OCI-M2 (cell line): Measurements from ENCODE around the gene CCDC187.

ENCODE experiments used
- DNase-seq: peaks from one replicate; lab custom pipeline; 2025; ENCODE audit not compliant: unreplicated experiment; lab: John Stamatoyannopoulos, UW

The CCDC187 gene

DNA sequence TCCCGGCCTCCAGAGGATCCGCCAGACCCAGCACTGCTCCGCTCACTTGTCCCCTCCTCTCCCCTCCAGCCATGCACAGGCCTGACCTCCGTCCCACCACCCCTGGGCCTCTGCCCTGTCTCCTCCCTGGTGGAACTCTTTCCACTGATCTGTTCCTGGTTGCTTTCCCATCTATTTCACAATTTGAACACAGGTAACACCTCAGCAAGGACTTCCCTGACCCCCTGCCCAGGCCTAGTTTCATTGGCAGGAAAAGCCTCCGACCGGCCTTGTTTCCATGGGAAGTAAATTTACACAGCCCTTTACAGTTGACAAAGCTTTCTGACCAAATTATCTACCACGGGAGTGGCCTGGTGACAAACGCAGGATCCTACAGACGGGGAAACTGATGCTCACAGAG, 73.1 kb downstream of the CCDC187 start:
- DNase-seq, result no peak

DNA sequence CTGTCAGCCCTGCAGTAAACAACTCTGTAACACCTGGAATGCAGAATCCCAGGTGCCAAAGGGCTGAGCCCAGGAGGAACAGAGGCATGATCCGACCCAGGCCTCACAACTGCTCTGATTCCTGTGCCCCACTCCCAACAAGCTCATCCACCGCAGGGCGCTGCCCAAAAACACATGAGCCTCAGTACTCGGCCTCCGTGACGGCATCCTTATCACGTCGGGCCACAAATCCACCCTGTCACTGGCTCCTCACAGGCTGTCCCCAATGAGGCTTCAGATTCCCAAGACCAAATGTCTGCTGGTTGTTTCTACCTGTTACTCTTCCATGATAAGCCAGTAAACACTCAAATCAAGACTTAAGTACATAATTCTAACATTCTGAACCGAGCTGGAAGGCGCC, 73.5 kb downstream of the CCDC187 start:
- no peak for DNase-seq

DNA sequence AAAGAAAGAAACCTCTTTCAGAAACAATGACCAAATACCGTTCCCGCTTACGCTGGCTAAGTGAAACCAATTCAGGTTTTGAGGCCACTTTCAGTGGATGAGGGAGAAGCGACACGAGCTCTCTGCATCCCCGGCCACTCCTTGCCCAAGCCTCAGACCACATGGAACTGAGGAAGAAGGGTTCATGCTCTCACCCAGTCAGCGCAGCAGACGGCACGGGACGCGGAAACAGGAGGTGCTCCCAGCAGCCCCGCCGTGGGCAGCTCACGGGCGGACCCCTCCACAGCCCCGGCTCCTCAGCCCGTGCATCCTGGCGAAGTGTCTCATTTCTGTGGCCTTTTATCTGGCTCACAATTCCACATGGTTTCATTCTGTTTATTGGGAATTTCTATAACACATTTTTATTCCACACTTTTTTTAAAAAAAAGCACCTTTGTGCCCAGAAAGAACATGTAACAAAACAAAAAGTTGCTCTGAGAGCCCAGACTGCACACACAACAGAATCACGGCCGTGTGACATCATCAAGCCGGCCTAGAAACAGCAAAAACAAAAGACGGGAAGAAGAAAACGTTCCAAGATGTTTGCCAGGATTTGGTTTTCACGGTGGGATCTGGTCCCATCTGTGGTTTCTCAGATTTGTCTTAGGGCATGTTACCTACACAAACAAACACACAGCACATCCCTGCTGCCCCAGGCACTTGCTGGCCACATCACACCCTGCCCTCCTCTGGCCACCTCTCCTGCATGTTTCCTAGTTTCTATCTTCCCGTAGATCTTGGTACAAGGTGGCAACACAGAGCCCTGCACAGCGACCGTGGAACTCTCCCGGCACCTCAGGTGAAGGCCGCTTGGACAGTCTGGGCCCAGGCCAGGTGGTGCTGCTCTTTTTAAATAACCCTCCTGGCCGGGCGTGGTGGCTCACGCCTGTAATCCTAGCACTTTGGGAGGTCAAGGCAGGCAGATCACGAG, 74.5 kb downstream of the CCDC187 start:
- no peak for DNase-seq

DNA sequence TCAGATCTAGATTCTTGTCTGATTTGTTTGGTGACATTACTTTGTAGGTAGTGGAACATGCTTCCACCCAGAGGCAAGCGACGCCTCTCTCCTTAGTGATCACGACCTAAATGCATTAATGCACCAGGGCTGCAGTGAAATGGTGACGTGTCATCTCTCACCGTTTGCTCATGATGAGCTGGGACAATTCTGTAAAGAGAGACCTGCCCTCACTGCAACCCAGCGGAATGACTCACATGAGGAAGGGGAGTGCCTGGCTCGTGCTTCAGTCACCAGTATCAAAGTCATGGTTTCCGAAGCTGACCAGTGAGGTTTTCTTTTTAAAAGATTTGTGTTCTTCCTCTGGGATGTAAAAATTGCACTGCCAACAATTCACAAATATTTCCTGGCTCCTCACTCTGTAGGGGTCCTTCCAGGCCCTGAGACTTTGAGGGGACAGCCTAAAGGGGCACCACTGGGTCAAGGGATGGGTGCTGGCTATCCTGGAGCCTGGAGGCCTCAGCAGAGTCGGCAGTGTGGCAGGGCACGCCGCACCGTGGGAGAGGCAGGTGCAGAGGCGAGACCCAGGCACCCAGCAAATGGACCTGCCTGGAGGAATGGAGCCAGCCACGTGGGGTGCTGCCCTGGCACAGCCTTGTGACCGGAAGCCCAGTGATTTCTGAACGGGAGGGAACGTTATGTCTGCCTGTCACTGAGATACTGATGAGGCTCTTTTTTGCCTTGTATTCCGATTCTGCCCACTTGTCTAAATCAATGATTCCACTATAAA, 75.6 kb downstream of the CCDC187 start:
- DNase-seq, result no peak

DNA sequence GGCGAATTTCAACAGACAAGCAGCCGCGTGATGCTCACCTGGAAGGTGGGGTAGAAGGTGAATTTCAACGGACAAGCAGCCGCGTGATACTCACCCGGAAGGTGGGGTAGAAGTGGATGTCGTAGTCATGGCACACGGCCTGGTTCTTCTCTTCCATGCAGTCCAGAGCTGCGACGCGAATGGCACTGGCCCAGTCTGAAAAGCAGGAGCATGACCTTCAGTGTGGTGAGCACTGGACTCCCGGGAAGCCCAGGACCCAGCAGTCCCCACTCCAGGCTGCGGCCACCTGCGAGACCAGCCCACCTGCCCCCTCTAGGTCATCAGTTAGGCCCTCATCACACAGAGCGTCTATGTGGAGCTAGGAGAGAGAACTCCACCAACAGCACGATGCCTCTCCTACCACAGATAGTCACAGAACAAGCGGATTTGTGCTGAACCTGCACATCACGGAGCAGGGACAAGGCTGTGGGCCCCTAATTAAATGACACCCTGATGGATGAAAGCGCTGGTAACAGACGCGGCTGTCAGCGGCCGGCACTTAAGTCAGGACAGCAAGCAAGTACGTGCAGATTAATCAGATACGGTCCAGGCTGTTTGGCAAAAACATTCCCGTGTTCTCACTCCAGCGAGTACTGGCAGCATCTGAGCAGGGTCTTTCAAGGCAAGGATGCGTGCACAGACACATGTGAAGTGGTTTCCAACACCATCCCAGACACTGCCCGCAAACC, 77.0 kb downstream of the CCDC187 start:
- no peak for DNase-seq

DNA sequence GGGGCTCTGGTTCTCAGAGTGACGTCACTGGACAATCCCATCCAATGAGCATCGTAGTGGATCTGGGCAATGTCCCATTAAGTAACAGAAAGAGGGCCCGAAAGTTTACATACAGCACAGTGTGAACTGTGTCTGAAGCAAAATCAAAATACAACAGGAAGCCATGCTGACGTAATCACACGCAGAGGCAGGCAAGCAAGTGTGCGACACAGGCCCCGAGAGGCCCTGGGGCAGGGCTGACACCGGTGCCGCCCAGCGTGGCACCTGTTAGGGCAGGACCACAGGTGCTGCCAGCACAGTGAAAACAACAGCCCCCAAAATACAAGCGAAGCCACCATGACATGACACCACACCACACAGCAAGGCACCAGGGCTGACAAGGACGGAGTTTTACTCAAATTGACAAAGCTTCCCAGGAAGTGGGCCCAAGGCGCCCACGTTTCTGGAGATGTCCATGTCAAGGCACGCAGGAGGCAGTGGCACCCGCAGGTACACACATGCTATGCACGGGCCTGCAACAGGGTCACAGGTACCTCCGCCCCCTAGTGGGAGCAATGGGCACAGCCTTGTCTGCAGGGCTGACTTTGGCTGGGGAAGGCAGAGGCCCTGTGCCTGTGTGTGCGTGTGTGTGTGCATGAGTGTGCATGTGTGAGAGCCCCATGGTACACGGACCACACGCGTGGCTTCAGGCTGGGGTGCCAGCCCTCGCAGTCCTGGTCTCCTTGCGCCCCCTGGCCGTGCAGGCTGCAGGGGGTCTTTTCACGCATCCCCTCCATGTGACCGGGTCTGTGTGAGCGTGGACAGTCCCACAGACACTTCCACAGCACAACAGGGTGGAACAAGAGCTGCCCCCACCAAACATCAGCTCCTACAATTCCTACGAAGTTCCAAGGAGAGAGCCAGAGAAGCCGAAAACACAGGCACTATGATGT, 77.9 kb downstream of the CCDC187 start:
- no peak for DNase-seq

DNA sequence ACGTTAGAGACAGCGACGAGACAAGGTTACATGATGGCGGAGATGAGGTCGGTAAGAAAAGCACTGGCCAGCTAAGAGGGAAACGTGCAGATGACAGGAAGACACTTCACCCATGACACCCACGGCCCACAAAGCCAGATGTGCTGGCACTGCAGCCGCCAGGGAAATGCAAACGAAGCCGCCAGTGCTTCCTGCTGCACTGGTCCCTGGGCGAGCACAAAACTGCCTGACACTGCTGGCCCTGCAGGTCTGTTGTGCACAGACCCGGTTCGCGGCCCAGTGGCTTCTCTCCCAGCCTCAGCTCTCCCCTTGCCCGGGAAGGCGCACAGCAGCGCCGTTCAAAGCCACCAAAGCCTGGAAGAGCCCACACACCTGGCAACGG, 78.5 kb downstream of the CCDC187 start:
- no peak for DNase-seq

DNA sequence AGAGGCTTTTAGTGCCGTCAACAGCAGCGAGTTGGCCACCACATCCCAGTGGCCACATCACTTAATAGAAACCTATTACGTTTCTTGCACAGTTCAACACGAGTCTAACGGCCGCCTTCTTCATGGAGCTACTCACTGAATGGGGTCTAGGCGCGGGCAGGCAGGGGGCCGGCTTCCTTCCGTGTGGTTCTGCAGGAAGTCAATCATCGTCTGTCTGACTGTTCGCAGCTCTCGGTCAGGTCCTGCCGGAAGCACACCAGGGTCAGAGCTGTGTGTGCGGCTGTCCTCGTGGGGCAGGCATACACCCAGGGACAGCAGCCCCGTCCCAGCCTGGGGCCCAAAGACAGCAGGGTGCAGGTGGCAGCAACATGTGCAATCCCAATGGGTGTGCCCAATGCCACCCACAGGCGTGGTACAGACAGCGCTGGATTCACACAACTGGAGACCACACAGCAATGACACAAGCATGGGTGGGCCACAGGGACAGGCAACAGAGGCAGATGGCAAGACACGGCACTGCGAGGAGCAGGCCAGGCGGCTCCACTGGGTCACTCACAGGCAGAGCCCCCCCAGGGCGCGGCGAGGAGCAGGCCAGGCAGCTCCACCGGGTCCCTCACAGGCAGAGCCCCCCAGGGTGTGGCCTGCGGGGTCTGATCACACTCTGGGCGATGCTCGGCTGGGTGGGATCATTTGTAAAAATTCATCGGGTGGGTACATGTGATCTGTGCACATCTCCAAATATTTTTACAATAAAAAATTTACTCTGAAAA, 79.8 kb downstream of the CCDC187 start:
- no peak for DNase-seq

DNA sequence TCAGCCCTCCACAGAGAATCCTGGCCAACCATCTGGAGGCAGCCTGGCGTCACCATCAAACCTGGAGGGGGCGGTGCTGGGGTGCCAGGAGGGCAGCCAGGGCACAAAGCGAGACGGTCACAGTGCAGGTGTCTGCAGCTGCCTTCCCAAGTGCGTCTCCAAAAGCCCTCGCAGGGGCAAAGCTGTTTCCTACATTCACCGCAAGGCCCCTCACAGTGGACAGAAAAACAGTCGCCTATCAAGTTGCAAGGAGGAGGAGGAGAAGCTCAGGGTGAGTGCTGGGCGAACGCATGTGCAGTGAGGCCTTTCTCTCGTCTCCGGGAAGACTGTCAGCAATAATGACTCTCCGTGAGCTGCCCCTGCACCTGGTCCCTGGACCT, 81.0 kb downstream of the CCDC187 start:
- DNase-seq, result no peak

DNA sequence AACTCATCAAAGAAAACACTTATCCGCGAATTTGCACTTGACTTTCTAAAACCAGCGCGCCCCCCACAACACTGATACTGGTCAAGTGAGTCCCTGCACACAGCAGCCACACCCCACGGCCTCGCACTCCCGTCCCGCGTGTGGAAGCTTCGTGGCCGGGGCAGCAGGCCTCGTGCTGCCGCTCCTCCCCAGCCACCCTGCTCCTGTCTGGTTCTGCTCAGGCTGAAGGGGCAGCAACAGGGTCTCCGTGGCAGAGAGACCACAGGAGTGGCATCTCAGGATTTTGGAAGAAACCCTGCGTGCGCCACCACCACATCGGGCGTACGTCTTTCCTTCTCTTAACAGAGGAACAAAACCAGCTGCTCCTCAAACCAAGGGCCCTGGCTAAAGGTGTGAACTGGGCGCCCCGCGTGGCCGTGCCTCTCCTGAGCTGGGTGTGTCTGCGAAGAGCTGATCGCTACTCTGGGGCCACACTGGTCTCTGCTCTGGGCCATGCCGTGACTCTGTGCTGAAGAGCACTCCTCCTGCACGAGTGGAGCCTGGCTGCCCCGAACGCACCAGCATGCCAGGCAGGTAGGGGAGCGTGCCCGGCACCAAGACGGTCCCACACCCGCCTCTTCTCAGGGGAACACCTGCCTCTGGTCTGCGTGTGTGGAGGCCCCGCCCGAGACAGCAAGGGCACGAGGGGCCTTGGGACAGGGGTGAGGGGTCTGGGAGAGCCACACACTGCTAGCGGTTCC, 81.6 kb downstream of the CCDC187 start:
- no peak for DNase-seq

DNA sequence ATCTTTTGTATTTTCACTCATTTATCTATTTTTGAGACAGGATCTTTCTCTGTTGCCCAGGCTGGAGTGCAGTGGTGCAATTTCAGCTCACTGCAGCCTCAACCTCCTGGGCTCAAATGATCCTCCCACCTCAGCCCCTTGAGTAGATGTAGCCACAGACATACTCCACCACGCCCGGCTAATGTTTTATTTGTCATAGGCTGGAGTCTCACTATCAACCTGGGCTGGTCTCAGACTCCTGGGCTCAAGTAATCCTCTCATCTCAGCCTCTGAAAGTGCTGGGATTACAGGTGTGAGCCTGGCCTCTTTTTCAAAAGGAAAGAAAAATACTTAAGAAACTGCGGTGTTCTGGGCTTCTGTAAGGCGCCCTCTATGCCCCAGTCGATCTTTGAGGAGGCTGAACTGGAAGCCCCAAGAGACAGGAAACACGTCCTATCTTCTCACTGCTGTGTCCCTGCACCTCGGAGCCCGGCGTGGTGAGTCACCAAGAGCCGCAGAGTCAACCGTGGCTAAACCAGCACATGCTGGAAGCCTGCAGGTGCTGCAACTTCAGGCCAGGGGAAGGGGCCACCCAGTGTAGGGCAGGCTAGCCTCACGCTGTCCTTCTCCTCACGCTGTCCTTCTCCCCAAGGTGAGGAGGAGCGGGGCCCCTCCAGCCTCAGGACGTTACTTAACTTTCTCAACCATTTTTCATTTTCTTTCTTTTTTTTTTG, 83.7 kb downstream of the CCDC187 start:
- DNase-seq, result no peak

DNA sequence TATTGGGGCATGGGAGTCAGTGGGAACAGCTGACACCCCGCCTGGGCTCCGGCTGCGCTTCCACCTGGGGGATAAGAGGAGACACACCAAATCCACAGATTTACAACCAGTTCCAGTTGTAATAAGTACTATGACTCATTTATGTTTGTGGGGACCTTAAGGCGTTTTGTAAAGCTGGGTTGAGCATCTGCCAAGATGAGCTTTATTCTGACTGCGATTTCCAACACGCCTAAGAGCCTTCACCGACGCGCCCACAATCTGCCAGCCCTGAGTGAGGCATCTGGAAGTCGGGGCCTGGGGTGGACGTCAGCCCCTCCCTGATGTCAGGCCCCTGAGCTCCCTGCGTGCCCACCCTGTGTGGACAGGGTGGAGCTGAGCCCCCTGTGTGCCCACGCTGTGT, 84.6 kb downstream of the CCDC187 start:
- DNase-seq, result no peak

DNA sequence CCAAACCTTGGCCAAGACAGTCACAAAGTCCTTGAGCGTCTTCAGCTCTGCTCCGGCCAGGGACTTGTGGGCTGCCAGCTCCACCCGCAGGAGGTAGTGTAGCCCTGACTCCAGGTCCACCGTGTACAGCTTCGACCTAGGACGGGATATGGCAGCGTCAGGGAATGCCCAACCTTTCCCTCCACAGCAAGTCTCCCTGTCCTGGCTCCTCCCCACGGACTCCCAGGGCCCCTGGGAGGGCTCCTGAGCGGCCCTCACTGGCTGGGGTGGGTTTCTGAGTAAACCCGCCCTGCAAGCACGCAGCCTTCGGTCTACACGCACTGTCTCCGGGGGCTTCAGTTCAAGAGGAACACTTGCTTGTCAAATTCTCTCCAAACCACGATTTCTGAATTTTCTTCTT, 85.2 kb downstream of the CCDC187 start:
- no peak for DNase-seq

DNA sequence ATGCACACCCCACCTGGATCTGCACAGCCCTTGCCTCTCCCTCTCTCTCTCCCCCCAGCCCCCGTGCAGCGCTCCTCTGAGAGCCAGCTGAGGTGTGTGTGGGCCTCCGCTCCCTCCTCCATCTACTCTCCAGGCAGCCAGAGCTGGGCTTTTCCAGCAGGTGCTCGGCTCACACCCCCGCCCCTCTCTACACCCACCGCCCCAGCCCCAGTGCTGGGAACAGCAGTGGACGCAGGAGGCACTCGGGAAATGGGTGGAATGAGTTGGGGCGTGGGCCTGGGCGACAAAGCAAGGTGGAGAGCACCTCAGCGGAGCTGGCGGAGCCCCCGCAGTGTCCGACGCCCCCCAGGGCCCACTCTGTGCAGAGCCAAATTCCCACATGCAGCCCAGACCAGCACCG, 85.6 kb downstream of the CCDC187 start:
- no peak for DNase-seq

DNA sequence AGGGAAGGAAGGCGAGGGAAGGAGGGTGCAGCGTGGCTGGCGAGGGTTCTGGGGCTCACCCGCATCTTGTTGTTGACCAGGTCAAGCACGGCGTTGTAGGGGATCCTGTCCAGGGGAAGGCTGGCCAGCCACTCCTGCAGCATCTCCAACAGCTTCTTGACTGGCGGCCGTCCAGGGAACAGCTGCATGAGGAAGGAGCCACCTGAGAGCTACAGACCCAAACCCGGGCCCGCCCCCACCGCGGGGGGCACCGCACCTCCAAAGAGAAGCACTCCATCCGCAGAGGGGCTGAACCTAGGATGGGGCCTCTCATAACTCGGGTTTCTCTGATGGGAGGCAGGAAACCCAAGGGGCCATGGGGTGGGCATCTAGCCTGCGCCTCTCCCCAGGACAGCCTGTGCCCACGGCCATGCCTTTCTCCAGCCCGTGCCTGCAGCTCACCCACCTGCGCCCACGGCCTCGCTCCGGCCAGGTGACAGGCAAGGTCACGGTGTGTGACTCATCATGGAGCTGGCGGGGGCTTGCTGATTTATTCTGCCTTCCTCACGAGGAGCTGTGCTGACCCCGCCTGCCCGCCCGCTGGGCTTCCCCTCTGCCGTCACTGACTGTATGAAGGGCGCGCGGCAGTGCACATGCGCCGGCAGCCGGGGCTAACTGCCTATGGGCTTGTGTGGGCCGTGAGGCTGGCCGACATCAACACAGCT, 87.2 kb downstream of the CCDC187 start:
- no peak for DNase-seq

DNA sequence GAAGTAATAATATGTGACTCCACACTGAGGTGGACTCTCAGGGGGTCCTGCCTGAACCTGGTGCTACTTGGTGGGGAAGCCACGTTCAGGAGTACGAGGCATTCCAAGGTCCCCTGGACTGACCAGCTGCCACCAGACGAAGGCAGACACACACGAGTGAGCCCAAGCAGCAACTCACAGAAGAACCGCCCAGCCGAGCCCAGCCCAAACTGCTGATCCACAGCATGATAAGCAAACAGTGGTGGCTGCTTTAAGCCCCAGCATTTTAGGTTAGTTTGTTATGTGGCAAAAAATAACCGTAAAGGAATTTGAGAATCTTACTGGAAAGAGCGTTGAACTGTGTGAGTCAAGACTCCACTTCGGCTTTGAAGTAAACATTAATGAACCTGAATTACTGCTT, 90.2 kb downstream of the CCDC187 start:
- DNase-seq, result no peak

DNA sequence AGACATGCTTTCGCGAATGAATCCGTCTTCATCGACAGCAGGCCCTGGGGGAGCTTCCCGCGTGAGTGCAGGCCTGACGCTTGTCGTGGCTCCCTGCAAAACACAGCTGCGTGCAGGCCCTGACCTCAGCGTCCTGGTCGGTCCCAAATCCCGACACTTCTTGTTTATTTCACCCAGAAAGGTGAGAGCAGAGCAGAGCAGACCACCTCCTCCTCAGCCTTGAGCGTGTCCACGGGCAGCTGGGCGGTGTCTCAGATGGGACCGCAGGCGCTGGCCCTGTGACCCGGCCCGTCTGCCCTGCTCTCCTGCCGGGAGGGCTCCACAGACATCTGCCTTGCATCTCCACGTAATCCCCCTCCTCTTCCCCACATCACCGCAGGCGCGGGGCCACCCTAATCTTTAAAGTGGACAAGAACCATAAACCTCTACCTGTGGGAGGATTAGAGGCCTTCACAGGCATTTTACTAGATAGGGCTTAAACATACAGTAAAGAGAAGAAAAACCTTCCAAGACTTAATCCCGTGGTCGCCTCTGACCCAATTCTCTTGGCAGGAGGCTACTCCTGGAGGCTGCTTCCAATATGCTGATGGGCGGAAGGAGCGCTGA, 91.4 kb downstream of the CCDC187 start:
- no peak for DNase-seq
